ENCODE measurements around the gene MARCHF10.

DNA sequence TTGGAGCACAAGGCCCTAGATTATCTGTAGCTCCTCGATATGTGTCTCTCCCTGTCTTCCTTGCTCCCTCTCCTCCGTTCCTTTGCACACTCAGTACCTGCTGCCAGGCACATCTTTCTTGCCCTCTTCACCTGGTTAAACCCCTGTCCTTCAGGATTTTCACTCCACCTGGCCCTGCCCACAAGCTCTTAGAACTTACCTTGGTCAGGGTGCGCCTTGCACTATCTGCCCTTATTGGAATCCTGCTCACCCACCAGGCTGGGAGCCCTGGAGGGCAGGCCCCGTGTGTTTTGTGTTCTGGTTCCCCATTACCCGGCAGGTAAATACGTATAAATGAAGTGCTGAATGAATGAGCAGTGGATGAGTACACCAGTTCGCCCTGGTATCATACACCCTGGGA is 54.6 kb downstream of the MARCHF10 start:
- TF ChIP-seq, protein P1, sequence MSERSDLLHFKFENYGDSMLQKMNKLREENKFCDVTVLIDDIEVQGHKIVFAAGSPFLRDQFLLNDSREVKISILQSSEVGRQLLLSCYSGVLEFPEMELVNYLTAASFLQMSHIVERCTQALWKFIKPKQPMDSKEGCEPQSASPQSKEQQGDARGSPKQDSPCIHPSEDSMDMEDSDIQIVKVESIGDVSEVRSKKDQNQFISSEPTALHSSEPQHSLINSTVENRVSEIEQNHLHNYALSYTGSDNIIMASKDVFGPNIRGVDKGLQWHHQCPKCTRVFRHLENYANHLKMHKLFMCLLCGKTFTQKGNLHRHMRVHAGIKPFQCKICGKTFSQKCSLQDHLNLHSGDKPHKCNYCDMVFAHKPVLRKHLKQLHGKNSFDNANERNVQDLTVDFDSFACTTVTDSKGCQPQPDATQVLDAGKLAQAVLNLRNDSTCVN (CRISPR knock-in tag; IDR thresholded peaks at IDR 0.05; ENCODE audit: borderline replicate concordance), result no peak
- TF ChIP-seq PCBP2 (optimal IDR thresholded peaks at IDR 0.05; ENCODE audit: low read depth, low read length, poor library complexity, severe bottlenecking) (no peak), NFE2L2 (IDR thresholded peaks at IDR 0.05; ENCODE audit: low read length) (no peak), ZNF83 (CRISPR knock-in tag; IDR thresholded peaks at IDR 0.05; ENCODE audit: borderline replicate concordance) (no peak), FOXM1 (CRISPR knock-in tag; IDR thresholded peaks at IDR 0.05) (no peak)
